ENCODE results near the gene SLF2. TPM values are rescaled to one million over a fixed set of nuclear protein-coding genes. Genes with fewer than 3 reads are reported as not detected.

SLF2 gene
- total and polyA plus RNA-seq, 9 donors: 19.6 to 81.9 (median 40.3) TPM

- intact Hi-C loops (cut with DNase I): loop anchor here in 1 of 4 donors (10.0 kb wide), 1 partner anchor 83 kb away; no protein-coding TSS in a partner anchor
- WGBS, 3 donors: 69 to 81% (median 74%) methylated on average over 2 of the region's 2 CpGs
These were observed 54.6 kb downstream of the SLF2 start for GRCh38 chr10:100967332-100967731.

DNA sequence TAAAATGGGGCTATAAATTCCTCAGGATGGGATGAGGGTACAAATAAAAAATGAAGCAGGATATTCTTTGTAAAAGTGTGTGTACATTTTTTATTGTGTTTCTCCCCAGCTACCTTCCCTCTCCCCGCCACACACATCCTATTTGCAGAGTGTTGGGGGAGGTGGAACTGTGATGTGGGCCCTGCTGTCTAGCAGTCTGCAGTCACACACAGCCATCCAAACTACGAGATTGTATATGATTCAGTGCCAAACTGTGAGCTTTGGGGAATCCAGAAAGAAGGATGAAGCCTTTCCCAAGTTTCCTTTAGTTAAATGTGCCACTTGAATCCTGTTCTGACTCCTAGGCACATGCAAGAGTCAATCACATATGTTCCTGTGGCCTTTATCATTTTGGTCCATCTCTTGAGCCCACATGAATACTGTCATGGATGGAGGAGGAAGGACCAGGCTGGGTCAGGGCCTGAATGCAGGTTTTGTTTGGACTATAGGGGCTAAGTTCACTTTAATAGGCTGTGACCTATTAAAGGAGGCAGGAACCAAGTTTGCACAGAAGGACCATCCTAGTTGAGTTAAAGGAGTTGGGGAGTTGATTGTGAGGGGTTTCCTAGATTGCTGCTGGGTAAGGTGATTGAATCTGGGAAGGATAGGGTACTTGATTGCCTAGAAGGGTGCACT is 55.4 kb downstream of the SLF2 start:
- Histone ChIP-seq H3K27me3 (no peaks in the 10 kb centered on the region), H3K36me3 (no peaks in the 10 kb centered on the region), H3K4me1 (ENCODE audit: insufficient read depth) (peaks cover 8% of the 10 kb centered on the region), H3K27ac (no peak overlapping the region), H3K4me3 (no peak overlapping the region), H3K9me3 (no peaks in the 10 kb centered on the region)
- no peak for TF ChIP-seq EP300 (IDR thresholded peaks at IDR 0.05)
- TF ChIP-seq, protein P1, sequence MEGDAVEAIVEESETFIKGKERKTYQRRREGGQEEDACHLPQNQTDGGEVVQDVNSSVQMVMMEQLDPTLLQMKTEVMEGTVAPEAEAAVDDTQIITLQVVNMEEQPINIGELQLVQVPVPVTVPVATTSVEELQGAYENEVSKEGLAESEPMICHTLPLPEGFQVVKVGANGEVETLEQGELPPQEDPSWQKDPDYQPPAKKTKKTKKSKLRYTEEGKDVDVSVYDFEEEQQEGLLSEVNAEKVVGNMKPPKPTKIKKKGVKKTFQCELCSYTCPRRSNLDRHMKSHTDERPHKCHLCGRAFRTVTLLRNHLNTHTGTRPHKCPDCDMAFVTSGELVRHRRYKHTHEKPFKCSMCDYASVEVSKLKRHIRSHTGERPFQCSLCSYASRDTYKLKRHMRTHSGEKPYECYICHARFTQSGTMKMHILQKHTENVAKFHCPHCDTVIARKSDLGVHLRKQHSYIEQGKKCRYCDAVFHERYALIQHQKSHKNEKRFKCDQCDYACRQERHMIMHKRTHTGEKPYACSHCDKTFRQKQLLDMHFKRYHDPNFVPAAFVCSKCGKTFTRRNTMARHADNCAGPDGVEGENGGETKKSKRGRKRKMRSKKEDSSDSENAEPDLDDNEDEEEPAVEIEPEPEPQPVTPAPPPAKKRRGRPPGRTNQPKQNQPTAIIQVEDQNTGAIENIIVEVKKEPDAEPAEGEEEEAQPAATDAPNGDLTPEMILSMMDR (IDR thresholded peaks at IDR 0.05): no peak
- TF ChIP-seq POLR2A (IDR thresholded peaks at IDR 0.05): no peak
- no peak for DNase-seq
- intact Hi-C loops (cut with DNase I): loop anchor here in 1 of 4 donors (10.0 kb wide), 1 partner anchor 83 kb away; no protein-coding TSS in a partner anchor
- WGBS, 3 donors: 78 to 92% (median 81%) methylated on average over 2 of the region's 2 CpGs

More at GRCh38 chr10:100967332-100967731, 54.6 kb downstream of the SLF2 start:
- H3K36me3 ChIP-seq: no peaks in the 10 kb centered on the region
- no peaks in the 10 kb centered on the region for H3K27me3 ChIP-seq
- H3K27ac ChIP-seq: no peak overlapping the region
- no peak for DNase-seq
- H3K9me3 ChIP-seq: no peaks in the 10 kb centered on the region
- H3K4me1 ChIP-seq (ENCODE audit: insufficient read depth): peaks cover 8% of the 10 kb centered on the region
- TF ChIP-seq POLR2A (IDR thresholded peaks at IDR 0.05) (no peak), EP300 (IDR thresholded peaks at IDR 0.05) (no peak)
- TF ChIP-seq, protein P1 (IDR thresholded peaks at IDR 0.05): no peak
- no peak overlapping the region for H3K4me3 ChIP-seq

DNA sequence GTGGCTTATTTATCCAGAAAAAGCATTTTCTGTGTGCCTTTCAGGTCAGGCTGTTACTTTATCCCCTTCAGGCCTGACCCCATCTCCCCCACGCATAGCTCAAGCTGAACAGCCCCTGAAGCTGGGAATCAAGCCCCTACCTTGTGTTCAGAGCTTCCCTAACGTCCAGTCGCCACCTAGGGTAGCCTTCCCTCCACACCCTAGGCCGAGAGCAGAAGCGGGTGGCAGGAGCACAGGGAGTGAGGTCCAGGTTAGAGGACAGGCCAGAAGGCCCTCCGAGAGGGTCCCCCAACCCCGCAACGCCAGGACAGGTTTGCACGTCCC is 56.1 kb downstream of the SLF2 start:
- intact Hi-C loops (cut with DNase I): loop anchor here in 1 of 4 donors (10.0 kb wide), 1 partner anchor 84 kb away; no protein-coding TSS in a partner anchor
- no peak for DNase-seq
- no peaks in the 10 kb centered on the region for H3K27me3 ChIP-seq
- peak overlapping the region; percentile 76 for H3K4me3 ChIP-seq
- peaks cover 8% of the 10 kb centered on the region for H3K4me1 ChIP-seq (ENCODE audit: insufficient read depth)
- WGBS, 3 donors: 8 to 17% (median 15%) methylated on average over 9 of the region's 9 CpGs
- no peaks in the 10 kb centered on the region for H3K9me3 ChIP-seq
- no peak overlapping the region for H3K27ac ChIP-seq
- no peaks in the 10 kb centered on the region for H3K36me3 ChIP-seq
- TF ChIP-seq EP300 (IDR thresholded peaks at IDR 0.05) (no peak), POLR2A (IDR thresholded peaks at IDR 0.05) (no peak)
- TF ChIP-seq, protein P1 (IDR thresholded peaks at IDR 0.05): no peak

DNA sequence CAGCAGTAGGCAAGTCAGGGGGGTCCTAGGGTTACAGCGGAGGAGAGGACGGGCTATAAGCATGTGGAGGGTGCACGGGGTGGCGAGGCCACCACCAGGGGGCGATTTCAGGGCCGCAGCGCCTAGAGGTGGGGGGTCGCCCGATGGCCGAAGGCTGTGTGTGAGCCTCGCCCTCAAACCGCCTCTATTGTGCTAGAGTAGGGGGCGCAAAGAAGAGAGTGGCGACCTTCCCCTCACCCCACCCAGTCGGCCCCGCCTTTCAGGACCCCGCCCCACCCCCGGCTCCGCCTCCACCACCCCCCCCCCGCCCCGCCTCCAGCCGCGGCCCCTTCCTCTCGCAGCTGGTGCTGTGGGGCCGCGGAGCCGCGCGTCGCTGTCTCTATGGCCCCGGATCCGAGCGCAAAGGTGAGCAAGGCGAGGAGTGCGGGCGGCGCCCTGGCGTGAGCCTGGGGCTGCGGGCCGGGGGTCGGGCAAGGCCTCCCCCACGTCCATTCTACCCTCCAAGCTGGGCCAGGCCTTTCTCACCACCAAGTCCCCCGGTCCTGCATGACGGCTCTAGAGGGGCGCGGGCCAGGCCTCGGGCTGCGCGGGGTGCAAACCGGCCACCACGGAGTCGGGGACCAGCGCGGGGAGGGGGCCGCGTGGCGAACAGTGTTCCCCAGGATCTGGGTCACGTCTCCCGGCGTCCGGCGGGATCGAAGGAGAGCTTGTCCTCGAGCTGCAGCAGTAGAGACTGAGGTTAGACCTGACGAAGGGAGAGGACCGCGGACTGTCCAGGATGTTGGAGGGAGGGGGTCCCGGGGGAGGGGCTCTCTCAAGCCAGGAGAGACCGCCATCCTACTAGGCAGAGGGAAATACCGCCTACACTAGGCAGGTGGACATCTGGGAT is 56.7 kb downstream of the SLF2 start, which contains the start of gene SEMA4G:
Gene SEMA4G (plus strand): TSS at position 318 of the 889 bp plus-strand sequence. CDS start 3,409 bp downstream, outside the sequence.
- Histone ChIP-seq H3K9me3 (no peaks in the 10 kb centered on the region), H3K4me3 (peak within 1 kb of the TSS; percentile 76), H3K27me3 (no peaks in the 10 kb centered on the region), H3K27ac (peak within 1 kb of the TSS in 1 of 2 donors; percentile 24), H3K36me3 (no peaks in the 10 kb centered on the region), H3K4me1 (ENCODE audit: insufficient read depth) (peaks cover 8% of the 10 kb centered on the region)
- WGBS, 3 donors: 0 to 2% (median 1%) methylated on average over 42 to 70 of the region's 70 CpGs
- intact Hi-C loops (cut with DNase I): loop anchor here in 1 of 4 donors (10.0 kb wide), 1 partner anchor 85 kb away; no protein-coding TSS in a partner anchor
- peak; percentile 59 to 78 (median 75) for DNase-seq
- TF ChIP-seq, protein P1 (IDR thresholded peaks at IDR 0.05): peak; percentile 47 to 73 (median 67)
- TF ChIP-seq POLR2A (IDR thresholded peaks at IDR 0.05) (no peak), EP300 (IDR thresholded peaks at IDR 0.05) (no peak)
